Dedifferentiated amniotic fluid mesenchymal stem cell (primary cell): ENCODE measurements around the gene ELMO1.

Source experiments
- DNase-seq: peaks from one replicate; pipeline ENCODE4 v3.0.0-alpha.2; 2016; ENCODE audit errors: extremely low spot score

Gene ELMO1

GRCh38 chr7:36919738-36920137 lies 528.9 kb downstream of the ELMO1 start:
- no peak for DNase-seq

- no peak for DNase-seq
Measured at GRCh38 chr7:36918591-36918990, 530.1 kb downstream of the ELMO1 start.

- DNase-seq = no peak
Measured at GRCh38 chr7:36916619-36917018, 532.0 kb downstream of the ELMO1 start.

GRCh38 chr7:36916116-36916515 lies 532.5 kb downstream of the ELMO1 start:
- no peak for DNase-seq

- no peak for DNase-seq
Measured at GRCh38 chr7:36911788-36912187, 536.9 kb downstream of the ELMO1 start.

GRCh38 chr7:36910859-36911258 lies 537.8 kb downstream of the ELMO1 start:
- no peak for DNase-seq

GRCh38 chr7:36910401-36910800 lies 538.3 kb downstream of the ELMO1 start:
- DNase-seq = no peak

GRCh38 chr7:36906956-36907635 lies 541.6 kb downstream of the ELMO1 start:
- DNase-seq = no peak

- DNase-seq = no peak
Measured at GRCh38 chr7:36906448-36906847, 542.2 kb downstream of the ELMO1 start.

- no peak for DNase-seq
Measured at GRCh38 chr7:36905841-36906240, 542.8 kb downstream of the ELMO1 start.

- DNase-seq = no peak
Measured at GRCh38 chr7:36904802-36905201, 543.9 kb downstream of the ELMO1 start.

- no peak for DNase-seq
Measured at GRCh38 chr7:36904101-36904500, 544.6 kb downstream of the ELMO1 start.

GRCh38 chr7:36900988-36901710 lies 547.5 kb downstream of the ELMO1 start:
- no peak for DNase-seq

- no peak for DNase-seq
Measured at GRCh38 chr7:36898186-36898585, 550.5 kb downstream of the ELMO1 start.

GRCh38 chr7:36896956-36897590 lies 551.6 kb downstream of the ELMO1 start:
- no peak for DNase-seq

GRCh38 chr7:36896418-36896817 lies 552.2 kb downstream of the ELMO1 start:
- no peak for DNase-seq

- no peak for DNase-seq
Measured at GRCh38 chr7:36895192-36895591, 553.5 kb downstream of the ELMO1 start.

GRCh38 chr7:36894190-36894589 lies 554.5 kb downstream of the ELMO1 start:
- DNase-seq = no peak

- no peak for DNase-seq
Measured at GRCh38 chr7:36889182-36889581, 559.5 kb downstream of the ELMO1 start.

- DNase-seq = no peak
Measured at GRCh38 chr7:36887969-36888368, 560.7 kb downstream of the ELMO1 start.

- no peak for DNase-seq
Measured at GRCh38 chr7:36887233-36887632, 561.4 kb downstream of the ELMO1 start.

- DNase-seq = no peak
Measured at GRCh38 chr7:36884910-36885309, 563.8 kb downstream of the ELMO1 start.

GRCh38 chr7:36884351-36884750 lies 564.3 kb downstream of the ELMO1 start:
- no peak for DNase-seq
